ENCODE measurements around the gene THOC6.

- no peak for TF ChIP-seq CTCF (IDR thresholded peaks at IDR 0.05)
- no peak for TF ChIP-seq EZH2 (IDR thresholded peaks at IDR 0.05)
Measured at GRCh38 chr16:3010510-3010909, 13.3 kb upstream of the THOC6 start.

Measured in neural progenitor cell (in vitro differentiated cells).